Keratinocyte (primary cell): ENCODE results near the gene PSMD2. TPM values are rescaled to one million over a fixed set of nuclear protein-coding genes. Genes with fewer than 3 reads are reported as not detected.

Source experiments
- DNase-seq: peaks from one replicate; pipeline ENCODE4 v3.0.0-alpha.2; 2011; ENCODE audit warnings: low read depth, missing footprints, low spot score
- FAIRE-seq: peaks from 2 replicates; lab custom pipeline; 2011; peaks lifted over from hg19 to GRCh38; lab: Jason Lieb, UNC
- H2AFZ ChIP-seq: 2 replicates; pipeline ENCODE4 v1.6.0; 2012; ENCODE audit warnings: low read length, control low read depth, inconsistent platforms; ENCODE audit not compliant: control insufficient read depth
- H3K27ac ChIP-seq: 2 replicates; pipeline ENCODE4 v1.5.1; 2011; ENCODE audit warnings: low read length; ENCODE audit not compliant: control insufficient read depth, insufficient read depth
- H3K27me3 ChIP-seq: 3 replicates; pipeline ENCODE4 v1.6.0; 2011; ENCODE audit warnings: low read length; ENCODE audit not compliant: control insufficient read depth, insufficient read depth; ENCODE audit errors: extremely low read depth
- H3K36me3 ChIP-seq, 2 experiments: 2 replicates in 1 of 2; 3 replicates in 1 of 2; pipeline ENCODE4 v1.5.1; 2011; ENCODE audit warnings: low read length in 2 of 2, mild to moderate bottlenecking in 1 of 2; ENCODE audit not compliant: control insufficient read depth in 2 of 2, insufficient read depth in 2 of 2; ENCODE audit errors: extremely low read depth in 1 of 2
- H3K4me1 ChIP-seq: 3 replicates; pipeline ENCODE4 v1.5.1; 2011; ENCODE audit warnings: low read length; ENCODE audit not compliant: control insufficient read depth, insufficient read depth; ENCODE audit errors: extremely low read depth
- H3K4me2 ChIP-seq: 3 replicates; pipeline ENCODE4 v1.6.0; 2011; ENCODE audit warnings: low read depth, low read length; ENCODE audit not compliant: control insufficient read depth, insufficient read depth; ENCODE audit errors: extremely low read depth
- H3K4me3 ChIP-seq, 3 experiments: fragments of 200-600 bp in 1 of 3; sonication (generic) in 1 of 3; 2 replicates in 2 of 3; 3 replicates in 1 of 3; pipeline ENCODE4 v1.5.1; 2011 to 2016; ENCODE audit warnings: low read length in 3 of 3, mild to moderate bottlenecking in 3 of 3, control low read depth in 2 of 3, inconsistent platforms in 1 of 3, low read depth in 1 of 3, mixed read lengths in 1 of 3, mixed run types in 1 of 3, moderate library complexity in 1 of 3; ENCODE audit not compliant: control insufficient read depth in 2 of 3, insufficient read depth in 2 of 3; ENCODE audit errors: extremely low read depth in 1 of 3
- H3K79me2 ChIP-seq: 2 replicates; pipeline ENCODE4 v1.6.0; 2012; ENCODE audit warnings: low read length; ENCODE audit not compliant: control insufficient read depth, insufficient read depth
- H3K9ac ChIP-seq: 3 replicates; pipeline ENCODE4 v1.6.0; 2011; ENCODE audit warnings: low read length; ENCODE audit not compliant: control insufficient read depth, insufficient read depth; ENCODE audit errors: extremely low read depth
- H3K9me1 ChIP-seq: 3 replicates; pipeline ENCODE4 v1.6.0; 2011; ENCODE audit warnings: low read length; ENCODE audit not compliant: control insufficient read depth, insufficient read depth; ENCODE audit errors: extremely low read depth
- H3K9me3 ChIP-seq: 2 replicates; pipeline ENCODE4 v1.5.1; 2012; ENCODE audit warnings: low read depth, low read length; ENCODE audit not compliant: control insufficient read depth
- H4K20me1 ChIP-seq: 3 replicates; pipeline ENCODE4 v1.6.0; 2011; ENCODE audit warnings: low read length; ENCODE audit not compliant: control insufficient read depth, insufficient read depth; ENCODE audit errors: extremely low read depth
- CTCF ChIP-seq, 3 experiments: IDR thresholded peaks in 1 of 3; conservative IDR thresholded peaks in 1 of 3; optimal IDR thresholded peaks in 1 of 3; 2 replicates in 2 of 3; 3 replicates in 1 of 3; pipeline versions ENCODE3 to v1.5.1; 2011; ENCODE audit warnings: low read length in 3 of 3, mild to moderate bottlenecking in 3 of 3, moderate library complexity in 2 of 3, control low read depth in 1 of 3, inconsistent platforms in 1 of 3; ENCODE audit not compliant: insufficient read depth in 2 of 3; ENCODE audit errors: extremely low read depth in 1 of 3
- EZH2 ChIP-seq: IDR thresholded peaks from one replicate; pipeline ENCODE4 v1.6.1; 2012; ENCODE audit warnings: inconsistent platforms, mild to moderate bottlenecking, low read length, moderate library complexity
- dilution Hi-C: fragments of 300-500 bp; cut with MboI; formaldehyde crosslinking; loops from one replicate; pipeline ENCODE4 v1.7.0; 2020; ENCODE audit warnings: low sequenced_read_pairs; ENCODE audit not compliant: extremely low pct_ligation_motif_present
- polyA plus RNA-seq, 5 experiments: library from polyadenylated mRNA; depleted of rRNA in 3 of 5; stranded (reverse) in 3 of 5; stranded (forward) in 1 of 5; unstranded in 1 of 5; fragments of >200 nt; gene quantifications; 1 replicate in 1 of 5; 2 replicates in 3 of 5; 3 replicates in 1 of 5; pipeline versions ENCODE4 v1.2.1 to v1.2.3, GENCODE V29; 2011 to 2012; ENCODE audit warnings: missing spikeins in 2 of 5, low read depth in 1 of 5, low replicate concordance in 1 of 5

Gene PSMD2
- polyA plus RNA-seq, 1 donor (not counting 4 experiments of a cell fraction or from before 2014, with no cell fraction given) = 593 TPM

DNA sequence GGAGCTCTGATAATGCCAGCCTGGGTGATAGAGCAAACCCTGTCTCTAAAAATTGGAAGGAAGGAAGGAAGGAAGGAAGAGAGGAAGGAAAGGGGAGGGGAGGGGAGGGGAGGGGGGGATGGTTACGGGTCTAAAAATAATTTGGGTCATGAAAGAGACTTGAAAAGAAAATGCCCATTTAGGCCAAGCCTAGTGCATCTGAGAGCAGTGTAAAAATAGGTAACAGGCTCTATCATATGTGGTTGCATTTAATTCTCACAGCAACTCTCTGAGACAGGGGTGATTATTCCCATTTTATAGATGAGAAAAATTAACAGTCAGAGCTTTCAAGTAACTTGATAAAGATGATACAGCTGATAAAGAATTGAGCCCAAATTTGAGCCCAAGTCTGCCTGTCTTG, 26.8 kb upstream of the PSMD2 start:
- no peak for TF ChIP-seq CTCF (optimal IDR thresholded peaks at IDR 0.05 in 1 of 3, IDR thresholded peaks at IDR 0.05 in 1 of 3, conservative IDR thresholded peaks at IDR 0.05 in 1 of 3; ENCODE audit: extremely low read depth in 1 of 3, insufficient read depth in 2 of 3, low read length in 3 of 3)
- Histone ChIP-seq H3K9me1 (no peaks in the 10 kb centered on the region), H2AFZ (no peak overlapping the region), H3K36me3 (no peaks in the 10 kb centered on the region), H3K4me2 (no peak overlapping the region), H3K4me1 (no peaks in the 10 kb centered on the region), H3K9ac (no peak overlapping the region), H3K27me3 (peaks cover 26% of the 10 kb centered on the region), H3K79me2 (no peaks in the 10 kb centered on the region), H3K4me3 (no peak overlapping the region), H3K27ac (no peak overlapping the region), H4K20me1 (no peaks in the 10 kb centered on the region), H3K9me3 (no peaks in the 10 kb centered on the region)
- dilution Hi-C loops = no loop called here
- DNase-seq (no peak), FAIRE-seq (no peak)

DNA sequence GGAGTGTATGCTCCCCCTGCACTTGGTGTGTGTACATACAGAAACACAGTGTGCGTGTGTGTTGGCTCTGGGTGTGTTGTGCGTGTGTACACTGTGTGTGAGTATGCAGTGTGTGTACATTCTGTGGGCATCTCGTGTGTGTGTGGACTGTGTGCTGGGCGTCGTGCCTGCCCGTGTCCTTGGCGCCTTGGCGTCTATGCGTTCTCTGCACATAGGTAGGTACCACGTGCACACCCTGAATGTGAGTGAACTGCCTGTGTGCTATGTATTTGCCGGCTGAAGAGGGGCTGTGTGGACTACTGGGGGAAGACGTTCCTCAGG, 23.7 kb upstream of the PSMD2 start:
- H3K27me3 ChIP-seq = peaks cover 40% of the 10 kb centered on the region
- no peaks in the 10 kb centered on the region for H3K9me3 ChIP-seq
- no peak for DNase-seq
- no peaks in the 10 kb centered on the region for H3K79me2 ChIP-seq
- H4K20me1 ChIP-seq = no peaks in the 10 kb centered on the region
- H3K9ac ChIP-seq = no peak overlapping the region
- no peak for FAIRE-seq
- no peak overlapping the region for H3K4me2 ChIP-seq
- H3K9me1 ChIP-seq = no peaks in the 10 kb centered on the region
- no peak overlapping the region for H2AFZ ChIP-seq
- no peaks in the 10 kb centered on the region for H3K4me1 ChIP-seq
- H3K27ac ChIP-seq = no peak overlapping the region
- no peak for TF ChIP-seq CTCF (optimal IDR thresholded peaks at IDR 0.05 in 1 of 3, IDR thresholded peaks at IDR 0.05 in 1 of 3, conservative IDR thresholded peaks at IDR 0.05 in 1 of 3; ENCODE audit: extremely low read depth in 1 of 3, insufficient read depth in 2 of 3, low read length in 3 of 3)
- TF ChIP-seq EZH2 = peak; percentile 86
- H3K4me3 ChIP-seq = no peak overlapping the region
- no peaks in the 10 kb centered on the region for H3K36me3 ChIP-seq
- dilution Hi-C loops = no loop called here
